ENCODE data around the gene MCTP2.

Gene MCTP2

GRCh38 chr15:94395640-94396039, 164.3 kb downstream of the MCTP2 start:
- DNase-seq (ENCODE audit: low read depth) = no peak

GRCh38 chr15:94397337-94397736, 166.0 kb downstream of the MCTP2 start:
- DNase-seq (ENCODE audit: low read depth) = no peak

GRCh38 chr15:94398001-94398400, 166.6 kb downstream of the MCTP2 start:
- DNase-seq (ENCODE audit: low read depth) = no peak

GRCh38 chr15:94400526-94401298, 169.4 kb downstream of the MCTP2 start:
- DNase-seq (ENCODE audit: low read depth) = no peak

GRCh38 chr15:94403331-94403730, 172.0 kb downstream of the MCTP2 start:
- no peak for DNase-seq (ENCODE audit: low read depth)

GRCh38 chr15:94404733-94405283, 173.4 kb downstream of the MCTP2 start:
- no peak for DNase-seq (ENCODE audit: low read depth)

GRCh38 chr15:94411285-94411684, 179.9 kb downstream of the MCTP2 start:
- DNase-seq (ENCODE audit: low read depth) = no peak

GRCh38 chr15:94411846-94412245, 180.5 kb downstream of the MCTP2 start:
- no peak for DNase-seq (ENCODE audit: low read depth)

- no peak for DNase-seq (ENCODE audit: low read depth)
Observed at GRCh38 chr15:94412979-94413746, 181.8 kb downstream of the MCTP2 start.

- DNase-seq (ENCODE audit: low read depth) = no peak
Observed at GRCh38 chr15:94414916-94415315, 183.6 kb downstream of the MCTP2 start.

- DNase-seq (ENCODE audit: low read depth) = no peak
Observed at GRCh38 chr15:94416267-94416666, 184.9 kb downstream of the MCTP2 start.

- no peak for DNase-seq (ENCODE audit: low read depth)
Observed at GRCh38 chr15:94416820-94417219, 185.5 kb downstream of the MCTP2 start.

- no peak for DNase-seq (ENCODE audit: low read depth)
Observed at GRCh38 chr15:94417501-94418293, 186.3 kb downstream of the MCTP2 start.

GRCh38 chr15:94421706-94422105, 190.3 kb downstream of the MCTP2 start:
- no peak for DNase-seq (ENCODE audit: low read depth)

- no peak for DNase-seq (ENCODE audit: low read depth)
Observed at GRCh38 chr15:94432279-94432678, 200.9 kb downstream of the MCTP2 start.

GRCh38 chr15:94439158-94439557, 207.8 kb downstream of the MCTP2 start:
- DNase-seq (ENCODE audit: low read depth) = no peak

- DNase-seq (ENCODE audit: low read depth) = no peak
Observed at GRCh38 chr15:94441760-94442159, 210.4 kb downstream of the MCTP2 start.

- DNase-seq (ENCODE audit: low read depth) = no peak
Observed at GRCh38 chr15:94442480-94442879, 211.1 kb downstream of the MCTP2 start.

GRCh38 chr15:94443186-94443585, 211.8 kb downstream of the MCTP2 start:
- DNase-seq (ENCODE audit: low read depth) = no peak

- DNase-seq (ENCODE audit: low read depth) = no peak
Observed at GRCh38 chr15:94445566-94446160, 214.3 kb downstream of the MCTP2 start.

- no peak for DNase-seq (ENCODE audit: low read depth)
Observed at GRCh38 chr15:94446441-94446840, 215.1 kb downstream of the MCTP2 start.

GRCh38 chr15:94451466-94451865, 220.1 kb downstream of the MCTP2 start:
- DNase-seq (ENCODE audit: low read depth) = no peak

Measured in activated T-helper 1 cell treated with Interleukin-2 at 50 U/mL for 16 hours (primary cell).